Trophoblast cell (in vitro differentiated cells and primary cell): ENCODE results near the gene CHST2.

Experiments used
- DNase-seq, 2 donors: peaks; one replicate each; pipeline ENCODE4 v3.0.0-alpha.2; 2016
- H2AFZ ChIP-seq: 2 replicates; pipeline ENCODE4 v1.6.1; 2013; ENCODE audit warnings: low read length, moderate library complexity, mild to moderate bottlenecking; ENCODE audit not compliant: insufficient read depth, poor library complexity
- H2AK5ac ChIP-seq: 2 replicates; pipeline ENCODE4 v1.6.1; 2013; ENCODE audit warnings: mild to moderate bottlenecking, low read length
- H2BK120ac ChIP-seq: 2 replicates; pipeline ENCODE4 v1.6.1; 2013; ENCODE audit warnings: low read length, mild to moderate bottlenecking, moderate library complexity; ENCODE audit not compliant: insufficient read depth, poor library complexity
- H2BK12ac ChIP-seq: 2 replicates; pipeline ENCODE4 v1.6.1; 2013; ENCODE audit warnings: mild to moderate bottlenecking, low read length, moderate library complexity
- H2BK5ac ChIP-seq: 2 replicates; pipeline ENCODE4 v1.6.1; 2013; ENCODE audit warnings: low read length, low read depth, moderate library complexity, mild to moderate bottlenecking; ENCODE audit not compliant: poor library complexity
- H3K14ac ChIP-seq: 2 replicates; pipeline ENCODE4 v1.6.1; 2013; ENCODE audit warnings: mild to moderate bottlenecking, low read length
- H3K18ac ChIP-seq: 2 replicates; pipeline ENCODE4 v1.6.1; 2013; ENCODE audit warnings: mild to moderate bottlenecking, low read length
- H3K23ac ChIP-seq: 2 replicates; pipeline ENCODE4 v1.6.1; 2013; ENCODE audit warnings: low read length
- H3K27ac ChIP-seq: 2 replicates; pipeline ENCODE4 v1.5.1; 2013; ENCODE audit warnings: low read depth, mild to moderate bottlenecking, inconsistent platforms, low read length, moderate library complexity
- H3K27me3 ChIP-seq: 2 replicates; pipeline ENCODE4 v1.6.1; 2013; ENCODE audit warnings: inconsistent platforms, mild to moderate bottlenecking, low read length, moderate library complexity; ENCODE audit not compliant: insufficient read depth
- H3K36me3 ChIP-seq, 2 experiments: 1 replicate in 1 of 2; 2 replicates in 1 of 2; pipeline ENCODE4 v1.6.1; 2013; ENCODE audit warnings: low read length in 2 of 2, mild to moderate bottlenecking in 2 of 2, moderate library complexity in 1 of 2; ENCODE audit not compliant: insufficient read depth in 2 of 2, control insufficient read depth in 1 of 2
- H3K4ac ChIP-seq: 2 replicates; pipeline ENCODE4 v1.6.1; 2013; ENCODE audit warnings: low read depth, mild to moderate bottlenecking, low read length, moderate library complexity
- H3K4me1 ChIP-seq, 2 experiments: 1 replicate in 1 of 2; 2 replicates in 1 of 2; pipeline ENCODE4 v1.6.1; 2013; ENCODE audit warnings: low read length in 2 of 2, mild to moderate bottlenecking in 2 of 2, moderate library complexity in 1 of 2; ENCODE audit not compliant: insufficient read depth in 2 of 2, control insufficient read depth in 1 of 2
- H3K4me2 ChIP-seq: 2 replicates; pipeline ENCODE4 v1.6.1; 2013; ENCODE audit warnings: inconsistent platforms, mild to moderate bottlenecking, low read length, moderate library complexity
- H3K4me3 ChIP-seq: 2 replicates; pipeline ENCODE4 v1.5.1; 2013; ENCODE audit warnings: mild to moderate bottlenecking, low read depth, low read length, inconsistent platforms
- H3K79me1 ChIP-seq: one replicate; pipeline ENCODE4 v1.6.1; 2013; ENCODE audit warnings: low read length
- H3K79me2 ChIP-seq: 2 replicates; pipeline ENCODE4 v1.6.1; 2013; ENCODE audit warnings: low read length, mild to moderate bottlenecking; ENCODE audit not compliant: control insufficient read depth, insufficient read depth, poor library complexity
- H3K9ac ChIP-seq: 2 replicates; pipeline ENCODE4 v1.6.1; 2013; ENCODE audit warnings: mild to moderate bottlenecking, low read length
- H3K9me3 ChIP-seq: 2 replicates; pipeline ENCODE4 v1.6.1; 2013; ENCODE audit warnings: low read depth, mild to moderate bottlenecking, control low read depth, inconsistent platforms, low read length; ENCODE audit not compliant: insufficient read depth
- H4K12ac ChIP-seq: 2 replicates; pipeline ENCODE4 v1.6.1; 2013; ENCODE audit warnings: low read depth, mild to moderate bottlenecking, low read length, moderate library complexity
- H4K8ac ChIP-seq: 2 replicates; pipeline ENCODE4 v1.6.1; 2013; ENCODE audit warnings: low read depth, mild to moderate bottlenecking, low read length, moderate library complexity
- H4K91ac ChIP-seq: one replicate; pipeline ENCODE4 v1.6.1; 2013; ENCODE audit warnings: low read depth, mild to moderate bottlenecking, low read length, moderate library complexity
- WGBS: extraction: QIAGEN DNeasy Blood & Tissue Kit; methylation state at CpG from one replicate; pipeline ENCODE4 v1.1.7; 2013; ENCODE audit warnings: missing lambda C conversion rate; ENCODE audit not compliant: insufficient read length, insufficient coverage; ENCODE audit errors: extremely low coverage; 5-methylcytosine and 5-hydroxymethylcytosine counted together

Gene CHST2

GRCh38 chr3:143081365-143081764 lies 38.2 kb upstream of the CHST2 start:
- no peak overlapping the region for H2AK5ac ChIP-seq
- no peak overlapping the region for H3K9ac ChIP-seq
- H4K91ac ChIP-seq = no peak overlapping the region
- H3K79me2 ChIP-seq = no peaks in the 10 kb centered on the region
- no peak overlapping the region for H3K4me2 ChIP-seq
- peaks cover 6% of the 10 kb centered on the region for H3K9me3 ChIP-seq
- no peaks in the 10 kb centered on the region for H3K79me1 ChIP-seq
- no peak overlapping the region for H2BK5ac ChIP-seq
- peaks cover 0 to 2% of the 10 kb centered on the region in 2 experiments for H3K4me1 ChIP-seq
- no peak overlapping the region for H4K8ac ChIP-seq
- H3K27ac ChIP-seq = no peak overlapping the region
- H2AFZ ChIP-seq = no peak overlapping the region
- no peak overlapping the region for H3K23ac ChIP-seq
- no peak overlapping the region for H3K4me3 ChIP-seq
- H3K27me3 ChIP-seq = no peaks in the 10 kb centered on the region
- WGBS = no CpG with 5 or more reads among the region's 1 CpG
- no peaks in the 10 kb centered on the region for H3K36me3 ChIP-seq
- H3K14ac ChIP-seq = no peak overlapping the region
- DNase-seq = no peak
- H3K4ac ChIP-seq = no peak overlapping the region
- H4K12ac ChIP-seq = no peak overlapping the region
- H2BK12ac ChIP-seq = no peak overlapping the region
- no peak overlapping the region for H2BK120ac ChIP-seq
- H3K18ac ChIP-seq = no peak overlapping the region

- H3K14ac ChIP-seq = no peak overlapping the region
- H3K4me3 ChIP-seq = no peak overlapping the region
- H3K36me3 ChIP-seq = no peaks in the 10 kb centered on the region
- no peak overlapping the region for H2AFZ ChIP-seq
- H3K9me3 ChIP-seq = peaks cover 6% of the 10 kb centered on the region
- peaks cover 0 to 2% of the 10 kb centered on the region in 2 experiments for H3K4me1 ChIP-seq
- no peak overlapping the region for H3K27ac ChIP-seq
- no CpG with 5 or more reads among the region's 19 CpGs for WGBS
- no peaks in the 10 kb centered on the region for H3K27me3 ChIP-seq
- H2BK120ac ChIP-seq = no peak overlapping the region
- no peak overlapping the region for H2BK5ac ChIP-seq
- H3K9ac ChIP-seq = peak overlapping the region; percentile 22
- H4K91ac ChIP-seq = no peak overlapping the region
- no peak overlapping the region for H3K18ac ChIP-seq
- no peak overlapping the region for H3K4ac ChIP-seq
- H2AK5ac ChIP-seq = no peak overlapping the region
- H3K79me1 ChIP-seq = no peaks in the 10 kb centered on the region
- no peaks in the 10 kb centered on the region for H3K79me2 ChIP-seq
- H4K8ac ChIP-seq = no peak overlapping the region
- no peak overlapping the region for H3K4me2 ChIP-seq
- no peak overlapping the region for H3K23ac ChIP-seq
- H4K12ac ChIP-seq = no peak overlapping the region
- no peak for DNase-seq
- no peak overlapping the region for H2BK12ac ChIP-seq
Observed at GRCh38 chr3:143081844-143082778, 37.5 kb upstream of the CHST2 start.

DNA sequence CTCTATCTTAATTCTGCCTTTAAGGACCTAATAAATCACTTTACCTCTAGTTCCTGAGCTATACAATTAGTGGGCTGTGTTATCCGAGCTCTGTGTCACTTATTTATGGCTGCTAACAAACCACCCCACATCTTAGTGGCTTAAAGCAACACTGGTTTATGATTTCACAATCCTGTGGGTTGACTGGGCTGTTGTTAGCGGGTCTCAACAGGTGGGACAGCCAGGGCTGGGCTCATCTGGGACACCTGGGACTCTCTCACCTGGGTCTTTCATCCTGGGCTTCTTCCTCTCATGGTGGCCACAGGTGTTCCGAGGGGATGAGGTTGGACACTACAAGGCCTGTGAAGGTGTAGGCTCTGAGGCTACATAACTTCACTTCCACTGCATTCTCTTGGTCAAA lies 35.8 kb upstream of the CHST2 start:
- Histone ChIP-seq H2BK120ac (no peak overlapping the region), H3K18ac (no peak overlapping the region), H3K79me1 (no peaks in the 10 kb centered on the region), H3K4me2 (no peak overlapping the region), H2AFZ (no peak overlapping the region), H4K12ac (no peak overlapping the region), H3K23ac (no peak overlapping the region), H2BK5ac (no peak overlapping the region), H3K27me3 (no peaks in the 10 kb centered on the region), H3K36me3 (no peaks in the 10 kb centered on the region), H3K27ac (no peak overlapping the region), H3K4me3 (no peak overlapping the region), H2BK12ac (no peak overlapping the region), H3K79me2 (no peaks in the 10 kb centered on the region), H3K4me1 (peaks cover 0 to 2% of the 10 kb centered on the region in 2 experiments), H4K91ac (no peak overlapping the region), H3K4ac (no peak overlapping the region), H3K9ac (no peak overlapping the region), H4K8ac (no peak overlapping the region), H2AK5ac (no peak overlapping the region), H3K14ac (no peak overlapping the region), H3K9me3 (peaks cover 6% of the 10 kb centered on the region)
- no peak for DNase-seq
- no CpG with 5 or more reads among the region's 3 CpGs for WGBS

- WGBS = no CpG with 5 or more reads among the region's 17 CpGs
- no peak overlapping the region for H3K18ac ChIP-seq
- H4K8ac ChIP-seq = no peak overlapping the region
- H2AK5ac ChIP-seq = no peak overlapping the region
- no peak overlapping the region for H2BK120ac ChIP-seq
- H3K9me3 ChIP-seq = peaks cover 6% of the 10 kb centered on the region
- H3K9ac ChIP-seq = no peak overlapping the region
- H3K79me2 ChIP-seq = no peaks in the 10 kb centered on the region
- H4K12ac ChIP-seq = no peak overlapping the region
- peak; percentile 6 to 23 for DNase-seq
- no peaks in the 10 kb centered on the region for H3K27me3 ChIP-seq
- no peak overlapping the region for H3K23ac ChIP-seq
- no peak overlapping the region for H4K91ac ChIP-seq
- H3K4me3 ChIP-seq = no peak overlapping the region
- no peaks in the 10 kb centered on the region for H3K36me3 ChIP-seq
- H2BK5ac ChIP-seq = no peak overlapping the region
- H3K27ac ChIP-seq = no peak overlapping the region
- H3K4me2 ChIP-seq = no peak overlapping the region
- H3K14ac ChIP-seq = no peak overlapping the region
- H3K4me1 ChIP-seq = peaks cover 0 to 2% of the 10 kb centered on the region in 2 experiments
- H2BK12ac ChIP-seq = no peak overlapping the region
- H2AFZ ChIP-seq = no peak overlapping the region
- H3K79me1 ChIP-seq = no peaks in the 10 kb centered on the region
- no peak overlapping the region for H3K4ac ChIP-seq
Observed at GRCh38 chr3:143084856-143085731, 34.5 kb upstream of the CHST2 start.
